ENCODE measurements around the gene PSMD12.
"Not testable (repeated sequence)": the region's sequence is repeated elsewhere in the genome, so short reads cannot be mapped to it uniquely, and the experiment has no call there.

The PSMD12 gene

GRCh38 chr17:67338353-67338752 is 28.0 kb downstream of the PSMD12 start:
- H3K27me3 ChIP-seq (ENCODE audit: control insufficient read depth, insufficient read depth, low read length); H3K4me3 ChIP-seq (ENCODE audit: low read length); H3K9me3 ChIP-seq (ENCODE audit: control insufficient read depth, low read length); H3K4me1 ChIP-seq (ENCODE audit: control insufficient read depth, insufficient read depth, low read length); H3K9ac ChIP-seq (ENCODE audit: low read length); H3K36me3 ChIP-seq (ENCODE audit: control insufficient read depth, insufficient read depth, low read length): not testable (repeated sequence)

- H3K9me3 ChIP-seq (ENCODE audit: control insufficient read depth, low read length): no peaks in the 10 kb centered on the region
- H3K9ac ChIP-seq (ENCODE audit: low read length): no peak overlapping the region
- H3K4me1 ChIP-seq (ENCODE audit: control insufficient read depth, insufficient read depth, low read length): no peaks in the 10 kb centered on the region
- no peaks in the 10 kb centered on the region for H3K36me3 ChIP-seq (ENCODE audit: control insufficient read depth, insufficient read depth, low read length)
- H3K27me3 ChIP-seq (ENCODE audit: control insufficient read depth, insufficient read depth, low read length): no peaks in the 10 kb centered on the region
- no peak overlapping the region for H3K4me3 ChIP-seq (ENCODE audit: low read length)
Observed at GRCh38 chr17:67336859-67337258, 29.5 kb downstream of the PSMD12 start.

- no peak overlapping the region for H3K4me3 ChIP-seq (ENCODE audit: low read length)
- H3K4me1 ChIP-seq (ENCODE audit: control insufficient read depth, insufficient read depth, low read length): no peaks in the 10 kb centered on the region
- H3K27me3 ChIP-seq (ENCODE audit: control insufficient read depth, insufficient read depth, low read length): no peaks in the 10 kb centered on the region
- no peak overlapping the region for H3K9ac ChIP-seq (ENCODE audit: low read length)
- H3K36me3 ChIP-seq (ENCODE audit: control insufficient read depth, insufficient read depth, low read length): no peaks in the 10 kb centered on the region
- no peaks in the 10 kb centered on the region for H3K9me3 ChIP-seq (ENCODE audit: control insufficient read depth, low read length)
Observed at GRCh38 chr17:67335245-67335835, 31.0 kb downstream of the PSMD12 start.

- H3K27me3 ChIP-seq (ENCODE audit: control insufficient read depth, insufficient read depth, low read length); H3K4me3 ChIP-seq (ENCODE audit: low read length); H3K36me3 ChIP-seq (ENCODE audit: control insufficient read depth, insufficient read depth, low read length); H3K9me3 ChIP-seq (ENCODE audit: control insufficient read depth, low read length); H3K9ac ChIP-seq (ENCODE audit: low read length); H3K4me1 ChIP-seq (ENCODE audit: control insufficient read depth, insufficient read depth, low read length): not testable (repeated sequence)
Observed at GRCh38 chr17:67332162-67332508, 34.2 kb downstream of the PSMD12 start.

GRCh38 chr17:67331381-67332161 is 34.8 kb downstream of the PSMD12 start:
- not testable (repeated sequence) for H3K27me3 ChIP-seq (ENCODE audit: control insufficient read depth, insufficient read depth, low read length); H3K4me3 ChIP-seq (ENCODE audit: low read length); H3K9me3 ChIP-seq (ENCODE audit: control insufficient read depth, low read length); H3K9ac ChIP-seq (ENCODE audit: low read length); H3K36me3 ChIP-seq (ENCODE audit: control insufficient read depth, insufficient read depth, low read length); H3K4me1 ChIP-seq (ENCODE audit: control insufficient read depth, insufficient read depth, low read length)

- Histone ChIP-seq H3K36me3 (ENCODE audit: control insufficient read depth, insufficient read depth, low read length) (no peaks in the 10 kb centered on the region), H3K27me3 (ENCODE audit: control insufficient read depth, insufficient read depth, low read length) (no peaks in the 10 kb centered on the region), H3K4me1 (ENCODE audit: control insufficient read depth, insufficient read depth, low read length) (no peaks in the 10 kb centered on the region), H3K4me3 (ENCODE audit: low read length) (no peak overlapping the region), H3K9me3 (ENCODE audit: control insufficient read depth, low read length) (no peaks in the 10 kb centered on the region), H3K9ac (ENCODE audit: low read length) (no peak overlapping the region)
Observed at GRCh38 chr17:67328026-67328425, 38.4 kb downstream of the PSMD12 start.

GRCh38 chr17:67326959-67327745 is 39.2 kb downstream of the PSMD12 start:
- not testable (repeated sequence) for H3K4me1 ChIP-seq (ENCODE audit: control insufficient read depth, insufficient read depth, low read length); H3K27me3 ChIP-seq (ENCODE audit: control insufficient read depth, insufficient read depth, low read length); H3K9me3 ChIP-seq (ENCODE audit: control insufficient read depth, low read length); H3K9ac ChIP-seq (ENCODE audit: low read length); H3K4me3 ChIP-seq (ENCODE audit: low read length); H3K36me3 ChIP-seq (ENCODE audit: control insufficient read depth, insufficient read depth, low read length)

GRCh38 chr17:67326440-67326839 is 39.9 kb downstream of the PSMD12 start:
- H3K4me3 ChIP-seq (ENCODE audit: low read length): no peak overlapping the region
- H3K27me3 ChIP-seq (ENCODE audit: control insufficient read depth, insufficient read depth, low read length): no peaks in the 10 kb centered on the region
- no peaks in the 10 kb centered on the region for H3K9me3 ChIP-seq (ENCODE audit: control insufficient read depth, low read length)
- no peaks in the 10 kb centered on the region for H3K4me1 ChIP-seq (ENCODE audit: control insufficient read depth, insufficient read depth, low read length)
- no peaks in the 10 kb centered on the region for H3K36me3 ChIP-seq (ENCODE audit: control insufficient read depth, insufficient read depth, low read length)
- no peak overlapping the region for H3K9ac ChIP-seq (ENCODE audit: low read length)

GRCh38 chr17:67324330-67324729 is 42.0 kb downstream of the PSMD12 start:
- Histone ChIP-seq H3K4me3 (ENCODE audit: low read length) (no peak overlapping the region), H3K9me3 (ENCODE audit: control insufficient read depth, low read length) (no peaks in the 10 kb centered on the region), H3K4me1 (ENCODE audit: control insufficient read depth, insufficient read depth, low read length) (no peaks in the 10 kb centered on the region), H3K36me3 (ENCODE audit: control insufficient read depth, insufficient read depth, low read length) (no peaks in the 10 kb centered on the region), H3K9ac (ENCODE audit: low read length) (no peak overlapping the region), H3K27me3 (ENCODE audit: control insufficient read depth, insufficient read depth, low read length) (no peaks in the 10 kb centered on the region)

- no peaks in the 10 kb centered on the region for H3K36me3 ChIP-seq (ENCODE audit: control insufficient read depth, insufficient read depth, low read length)
- H3K9me3 ChIP-seq (ENCODE audit: control insufficient read depth, low read length): no peaks in the 10 kb centered on the region
- no peaks in the 10 kb centered on the region for H3K4me1 ChIP-seq (ENCODE audit: control insufficient read depth, insufficient read depth, low read length)
- H3K27me3 ChIP-seq (ENCODE audit: control insufficient read depth, insufficient read depth, low read length): no peaks in the 10 kb centered on the region
- no peak overlapping the region for H3K9ac ChIP-seq (ENCODE audit: low read length)
- H3K4me3 ChIP-seq (ENCODE audit: low read length): no peak overlapping the region
Observed at GRCh38 chr17:67323445-67323844, 42.9 kb downstream of the PSMD12 start.

- no peaks in the 10 kb centered on the region for H3K4me1 ChIP-seq (ENCODE audit: control insufficient read depth, insufficient read depth, low read length)
- H3K9ac ChIP-seq (ENCODE audit: low read length): no peak overlapping the region
- H3K27me3 ChIP-seq (ENCODE audit: control insufficient read depth, insufficient read depth, low read length): no peaks in the 10 kb centered on the region
- no peak overlapping the region for H3K4me3 ChIP-seq (ENCODE audit: low read length)
- no peaks in the 10 kb centered on the region for H3K9me3 ChIP-seq (ENCODE audit: control insufficient read depth, low read length)
- H3K36me3 ChIP-seq (ENCODE audit: control insufficient read depth, insufficient read depth, low read length): no peaks in the 10 kb centered on the region
Observed at GRCh38 chr17:67322042-67322787, 44.2 kb downstream of the PSMD12 start.

GRCh38 chr17:67321486-67321885 is 44.9 kb downstream of the PSMD12 start:
- H3K4me3 ChIP-seq (ENCODE audit: low read length); H3K9ac ChIP-seq (ENCODE audit: low read length); H3K9me3 ChIP-seq (ENCODE audit: control insufficient read depth, low read length); H3K4me1 ChIP-seq (ENCODE audit: control insufficient read depth, insufficient read depth, low read length); H3K36me3 ChIP-seq (ENCODE audit: control insufficient read depth, insufficient read depth, low read length); H3K27me3 ChIP-seq (ENCODE audit: control insufficient read depth, insufficient read depth, low read length): not testable (repeated sequence)
